ENCODE data around the gene MTOR. TPM values are rescaled to one million over a fixed set of nuclear protein-coding genes. Genes with fewer than 3 reads are reported as not detected.

The MTOR gene
- total and polyA plus RNA-seq, 8 donors, result 6.3 to 42.4 (median 28.6) TPM

- Histone ChIP-seq H3K9me3 (no peaks in the 10 kb centered on the region), H3K27ac (no peak overlapping the region), H3K4me1 (peaks cover 0 to 24% (median 12%) of the 10 kb centered on the region in 4 donors), H3K36me3 (peaks cover 0 to 57% (median 45%) of the 10 kb centered on the region in 4 donors), H3K4me3 (no peak overlapping the region), H3K27me3 (no peaks in the 10 kb centered on the region)
- intact Hi-C loops (cut with DNase I; ENCODE audit: low total_unique reads), result no loop called here
- TF ChIP-seq POLR2AphosphoS5 (IDR thresholded peaks at IDR 0.05) (no peak), EP300 (IDR thresholded peaks at IDR 0.05) (no peak), POLR2A (IDR thresholded peaks at IDR 0.05) (no peak)
- TF ChIP-seq, protein P1, sequence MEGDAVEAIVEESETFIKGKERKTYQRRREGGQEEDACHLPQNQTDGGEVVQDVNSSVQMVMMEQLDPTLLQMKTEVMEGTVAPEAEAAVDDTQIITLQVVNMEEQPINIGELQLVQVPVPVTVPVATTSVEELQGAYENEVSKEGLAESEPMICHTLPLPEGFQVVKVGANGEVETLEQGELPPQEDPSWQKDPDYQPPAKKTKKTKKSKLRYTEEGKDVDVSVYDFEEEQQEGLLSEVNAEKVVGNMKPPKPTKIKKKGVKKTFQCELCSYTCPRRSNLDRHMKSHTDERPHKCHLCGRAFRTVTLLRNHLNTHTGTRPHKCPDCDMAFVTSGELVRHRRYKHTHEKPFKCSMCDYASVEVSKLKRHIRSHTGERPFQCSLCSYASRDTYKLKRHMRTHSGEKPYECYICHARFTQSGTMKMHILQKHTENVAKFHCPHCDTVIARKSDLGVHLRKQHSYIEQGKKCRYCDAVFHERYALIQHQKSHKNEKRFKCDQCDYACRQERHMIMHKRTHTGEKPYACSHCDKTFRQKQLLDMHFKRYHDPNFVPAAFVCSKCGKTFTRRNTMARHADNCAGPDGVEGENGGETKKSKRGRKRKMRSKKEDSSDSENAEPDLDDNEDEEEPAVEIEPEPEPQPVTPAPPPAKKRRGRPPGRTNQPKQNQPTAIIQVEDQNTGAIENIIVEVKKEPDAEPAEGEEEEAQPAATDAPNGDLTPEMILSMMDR (IDR thresholded peaks at IDR 0.05), result no peak
- WGBS, 5 donors, result 51 to 62% (median 59%) methylated on average over 6 to 7 of the region's 7 CpGs
- no peak for DNase-seq
Observed at GRCh38 chr1:11178021-11179015, 84.0 kb downstream of the MTOR start.

- Histone ChIP-seq H3K27me3 (no peaks in the 10 kb centered on the region), H3K9me3 (no peaks in the 10 kb centered on the region), H3K4me1 (peaks cover 0 to 24% (median 12%) of the 10 kb centered on the region in 4 donors), H3K36me3 (peaks cover 0 to 43% (median 31%) of the 10 kb centered on the region in 4 donors), H3K4me3 (no peak overlapping the region), H3K27ac (no peak overlapping the region)
- WGBS, 5 donors, result 92 to 98% (median 95%) methylated on average over 11 of the region's 11 CpGs
- DNase-seq, result no peak
- intact Hi-C loops (cut with DNase I; ENCODE audit: low total_unique reads), result no loop called here
- TF ChIP-seq EP300 (IDR thresholded peaks at IDR 0.05) (no peak), POLR2A (IDR thresholded peaks at IDR 0.05) (no peak), POLR2AphosphoS5 (IDR thresholded peaks at IDR 0.05) (no peak)
- TF ChIP-seq, protein P1 (IDR thresholded peaks at IDR 0.05), result no peak
Observed at GRCh38 chr1:11176081-11176706, 86.2 kb downstream of the MTOR start.

DNA sequence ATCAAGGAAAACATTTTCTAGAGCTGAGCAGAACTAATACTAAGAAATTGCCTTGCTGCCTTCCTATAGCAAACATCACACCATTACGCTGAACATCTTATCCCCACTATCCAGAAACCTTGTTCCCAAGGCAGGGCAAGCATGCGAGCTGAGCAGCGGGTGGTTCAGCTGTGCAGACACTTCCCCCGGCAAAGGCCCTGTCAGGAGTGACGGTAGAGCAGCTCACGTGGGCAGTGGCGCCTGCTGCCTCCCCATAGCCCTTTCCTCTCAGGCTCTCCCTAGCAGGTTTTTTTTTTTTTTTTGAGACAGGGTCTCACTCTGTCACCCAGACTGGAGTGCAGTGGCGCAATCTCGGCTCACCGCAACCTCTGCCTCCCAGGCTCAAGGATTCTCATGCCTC, 86.9 kb downstream of the MTOR start:
- Histone ChIP-seq H3K27ac (no peak overlapping the region), H3K4me3 (no peak overlapping the region), H3K4me1 (peaks cover 0 to 28% (median 12%) of the 10 kb centered on the region in 4 donors), H3K9me3 (no peaks in the 10 kb centered on the region), H3K27me3 (no peaks in the 10 kb centered on the region), H3K36me3 (peaks cover 0 to 36% (median 24%) of the 10 kb centered on the region in 4 donors)
- TF ChIP-seq EP300 (IDR thresholded peaks at IDR 0.05) (no peak), POLR2AphosphoS5 (IDR thresholded peaks at IDR 0.05) (no peak), POLR2A (IDR thresholded peaks at IDR 0.05) (no peak)
- TF ChIP-seq, protein P1 (IDR thresholded peaks at IDR 0.05), result no peak
- DNase-seq, result no peak
- intact Hi-C loops (cut with DNase I; ENCODE audit: low total_unique reads), result no loop called here
- WGBS, 5 donors, result 93 to 98% (median 97%) methylated on average over 10 of the region's 10 CpGs

- Histone ChIP-seq H3K27me3 (no peaks in the 10 kb centered on the region), H3K9me3 (no peaks in the 10 kb centered on the region), H3K36me3 (peaks cover 0 to 26% (median 14%) of the 10 kb centered on the region in 4 donors), H3K4me3 (no peak overlapping the region), H3K27ac (no peak overlapping the region), H3K4me1 (peaks cover 0 to 26% (median 11%) of the 10 kb centered on the region in 4 donors)
- intact Hi-C loops (cut with DNase I; ENCODE audit: low total_unique reads), result no loop called here
- 77 to 86% (median 82%) methylated on average over 7 of the region's 7 CpGs for WGBS, 5 donors
- DNase-seq, result no peak
- TF ChIP-seq, protein P1 (IDR thresholded peaks at IDR 0.05), result no peak
- no peak for TF ChIP-seq EP300 (IDR thresholded peaks at IDR 0.05)
- TF ChIP-seq POLR2AphosphoS5 (IDR thresholded peaks at IDR 0.05), result no peak
Observed at GRCh38 chr1:11174261-11174942, 87.9 kb downstream of the MTOR start.

Measured in stomach (tissue), 9 donors.